Epithelial cell of proximal tubule (primary cell): Measurements from ENCODE around the gene FAF1. TPM values are rescaled to one million over a fixed set of nuclear protein-coding genes. Genes with fewer than 3 reads are reported as not detected.
"Not testable (repeated sequence)": the region's sequence is repeated elsewhere in the genome, so short reads cannot be mapped to it uniquely, and the experiment has no call there.

Source experiments
- DNase-seq: peaks from one replicate; pipeline ENCODE4 v3.0.0-alpha.2; 2011; ENCODE audit warnings: low read depth
- H3K4me3 ChIP-seq: 2 replicates; pipeline ENCODE4 v1.5.1; 2011; ENCODE audit warnings: low read depth, mild to moderate bottlenecking, low read length
- total RNA-seq: library from RNA; depleted of rRNA; stranded (reverse); fragments of >200 nt; gene quantifications from 2 replicates; pipeline ENCODE4 v1.2.3, GENCODE V29; 2015
- TF ChIP-seq, protein P1 (sequence below): conservative IDR thresholded peaks from 2 replicates; pipeline ENCODE4 v1.5.1; 2012; ENCODE audit warnings: low read depth, mild to moderate bottlenecking, low read length

Gene FAF1
- total RNA-seq, 1 donor from 2014 or later = 54.1 TPM

DNA sequence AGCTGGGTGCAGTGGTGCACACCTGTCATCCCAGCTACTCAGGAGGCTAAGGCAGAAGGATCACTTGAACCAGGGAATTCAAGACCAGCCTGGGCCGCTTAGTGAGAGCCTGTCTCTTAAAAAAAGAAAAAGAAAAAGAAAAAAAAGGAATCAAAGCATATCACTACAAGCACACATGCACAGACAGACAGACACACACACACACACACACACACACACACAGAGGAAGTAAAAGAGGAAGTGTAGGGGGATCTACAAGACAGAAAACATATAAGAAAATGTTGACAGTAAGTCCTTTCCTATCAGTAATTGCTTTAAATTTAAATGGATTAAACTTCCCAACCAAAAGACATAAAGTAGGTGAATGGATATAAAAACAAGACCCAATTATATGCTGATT lies 180.3 kb downstream of the FAF1 start:
- no peak for DNase-seq
- no peak overlapping the region for H3K4me3 ChIP-seq
- TF ChIP-seq, protein P1, sequence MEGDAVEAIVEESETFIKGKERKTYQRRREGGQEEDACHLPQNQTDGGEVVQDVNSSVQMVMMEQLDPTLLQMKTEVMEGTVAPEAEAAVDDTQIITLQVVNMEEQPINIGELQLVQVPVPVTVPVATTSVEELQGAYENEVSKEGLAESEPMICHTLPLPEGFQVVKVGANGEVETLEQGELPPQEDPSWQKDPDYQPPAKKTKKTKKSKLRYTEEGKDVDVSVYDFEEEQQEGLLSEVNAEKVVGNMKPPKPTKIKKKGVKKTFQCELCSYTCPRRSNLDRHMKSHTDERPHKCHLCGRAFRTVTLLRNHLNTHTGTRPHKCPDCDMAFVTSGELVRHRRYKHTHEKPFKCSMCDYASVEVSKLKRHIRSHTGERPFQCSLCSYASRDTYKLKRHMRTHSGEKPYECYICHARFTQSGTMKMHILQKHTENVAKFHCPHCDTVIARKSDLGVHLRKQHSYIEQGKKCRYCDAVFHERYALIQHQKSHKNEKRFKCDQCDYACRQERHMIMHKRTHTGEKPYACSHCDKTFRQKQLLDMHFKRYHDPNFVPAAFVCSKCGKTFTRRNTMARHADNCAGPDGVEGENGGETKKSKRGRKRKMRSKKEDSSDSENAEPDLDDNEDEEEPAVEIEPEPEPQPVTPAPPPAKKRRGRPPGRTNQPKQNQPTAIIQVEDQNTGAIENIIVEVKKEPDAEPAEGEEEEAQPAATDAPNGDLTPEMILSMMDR = no peak

GRCh38 chr1:50775740-50776139 lies 184.3 kb downstream of the FAF1 start:
- no peak for DNase-seq
- TF ChIP-seq, protein P1 = no peak
- no peak overlapping the region for H3K4me3 ChIP-seq

DNA sequence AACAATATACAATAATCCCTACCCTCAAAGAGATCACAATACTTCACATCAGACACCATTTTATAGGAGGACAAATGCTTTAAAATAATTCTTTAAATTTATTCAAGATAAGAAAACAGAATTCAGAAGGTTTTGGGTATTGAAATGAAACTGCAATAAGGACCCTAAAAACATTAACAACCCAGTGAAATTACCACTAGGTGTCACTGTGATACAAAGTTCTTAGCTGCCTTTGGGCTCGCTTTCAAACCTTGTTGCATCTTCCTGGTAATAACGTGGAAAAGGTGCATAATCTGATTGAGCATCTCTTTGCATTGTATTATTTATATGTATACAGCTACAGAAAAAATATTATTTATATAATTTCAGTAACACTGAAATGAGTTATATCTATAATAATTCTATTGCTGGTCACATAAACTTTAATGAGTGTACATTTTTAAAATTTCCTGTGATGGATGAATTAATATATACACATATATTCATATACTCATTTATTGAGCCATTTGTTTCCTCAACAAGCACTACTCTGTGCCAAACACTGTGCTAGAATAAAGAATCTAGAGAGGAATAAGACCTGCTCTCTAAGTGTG lies 185.2 kb downstream of the FAF1 start:
- DNase-seq = peak; percentile 19
- H3K4me3 ChIP-seq = no peak overlapping the region
- TF ChIP-seq, protein P1 = peak; percentile 75

DNA sequence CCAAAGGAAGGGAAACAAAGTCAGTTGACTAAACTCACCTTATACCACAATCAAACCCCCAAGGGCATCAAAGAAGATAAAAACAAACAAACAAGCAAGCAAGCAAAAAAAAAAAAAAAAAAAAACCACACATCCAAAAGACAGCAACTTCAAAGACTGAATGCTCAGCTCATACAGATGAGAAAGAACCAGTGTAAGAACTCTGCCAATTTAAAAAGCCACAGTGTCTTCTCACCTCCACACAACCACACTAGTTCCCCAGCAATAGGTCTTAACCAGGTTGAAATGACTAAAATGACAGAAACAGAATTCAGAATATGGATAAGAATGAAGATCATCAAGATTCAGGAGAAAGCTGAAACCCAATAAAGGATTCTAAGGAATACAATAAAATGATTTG lies 193.4 kb downstream of the FAF1 start:
- no peak overlapping the region for H3K4me3 ChIP-seq
- DNase-seq = no peak
- TF ChIP-seq, protein P1 = no peak

- not testable (repeated sequence) for H3K4me3 ChIP-seq, DNase-seq
These were observed 203.5 kb downstream of the FAF1 start for GRCh38 chr1:50756543-50756942.

DNA sequence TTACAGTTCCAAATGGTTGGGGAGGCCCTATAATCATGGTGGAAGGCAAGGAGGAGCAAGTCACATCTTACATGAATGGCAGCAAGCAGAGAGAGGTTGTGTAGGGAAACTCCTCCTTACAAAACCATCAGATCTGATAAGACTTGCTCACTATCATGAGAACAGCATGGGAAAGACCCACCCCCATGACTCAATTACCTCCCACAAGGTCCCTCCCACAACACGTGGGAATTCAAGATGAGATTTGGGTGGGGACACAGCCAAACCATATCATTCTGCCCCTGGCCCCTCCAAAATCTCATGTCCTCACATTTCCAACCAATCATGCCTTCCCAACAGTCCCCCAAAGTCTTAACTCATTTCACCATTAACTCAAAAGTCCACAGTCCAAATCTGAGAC lies 205.3 kb downstream of the FAF1 start:
- not testable (repeated sequence) for H3K4me3 ChIP-seq, DNase-seq

DNA sequence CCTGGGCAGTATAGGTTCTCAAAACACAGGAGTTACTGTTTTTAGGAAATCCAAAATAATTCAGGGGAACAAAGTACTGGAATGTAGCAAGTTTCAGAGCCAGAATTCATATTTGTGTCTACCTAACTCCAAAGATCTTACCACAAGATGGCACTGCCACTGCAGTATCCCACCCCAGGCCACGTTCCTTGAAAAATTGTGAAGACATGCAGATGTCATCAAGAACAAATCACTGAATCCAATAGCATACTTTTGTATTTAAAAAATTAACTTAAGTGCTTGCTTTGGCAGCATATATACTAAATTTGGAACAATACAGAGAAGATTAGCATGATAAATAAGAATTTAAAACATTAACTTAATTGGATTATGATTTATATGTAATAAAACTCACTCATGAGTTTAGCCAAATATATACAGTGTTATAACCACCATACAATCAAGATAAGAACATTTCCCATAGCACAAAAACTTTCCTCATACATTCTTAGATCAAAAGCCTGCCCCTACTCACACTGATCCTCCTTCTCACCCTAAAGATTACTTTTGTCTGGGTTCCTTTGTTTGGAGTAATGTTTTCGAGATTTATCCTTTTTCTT lies 209.9 kb downstream of the FAF1 start:
- TF ChIP-seq, protein P1 = peak; percentile 71
- DNase-seq = no peak
- no peak overlapping the region for H3K4me3 ChIP-seq

GRCh38 chr1:50747394-50747793 lies 212.7 kb downstream of the FAF1 start:
- TF ChIP-seq, protein P1 = no peak
- no peak overlapping the region for H3K4me3 ChIP-seq
- DNase-seq = no peak
